ENCODE results near the gene RSPRY1.

DNA sequence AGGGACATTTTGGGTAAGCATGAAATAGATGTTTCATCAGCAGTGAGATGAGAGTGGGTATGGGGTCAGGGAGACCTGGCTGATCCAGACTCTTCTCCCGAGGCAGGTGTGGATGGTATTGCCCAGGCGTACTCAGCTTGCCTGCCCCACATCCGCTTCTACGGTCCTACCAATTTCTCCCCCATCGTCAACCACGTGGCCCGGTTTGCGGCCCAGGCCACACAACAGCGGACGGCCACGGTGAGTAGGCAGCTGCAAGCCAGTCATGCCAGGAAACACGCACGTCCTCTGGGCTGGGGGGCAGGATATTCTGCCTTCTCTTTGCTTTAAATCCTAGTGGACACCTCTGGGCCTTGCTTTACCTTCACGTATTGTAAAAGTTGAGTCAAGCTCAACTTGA lies 49.1 kb upstream of the RSPRY1 start:
- TF ChIP-seq, protein P1, sequence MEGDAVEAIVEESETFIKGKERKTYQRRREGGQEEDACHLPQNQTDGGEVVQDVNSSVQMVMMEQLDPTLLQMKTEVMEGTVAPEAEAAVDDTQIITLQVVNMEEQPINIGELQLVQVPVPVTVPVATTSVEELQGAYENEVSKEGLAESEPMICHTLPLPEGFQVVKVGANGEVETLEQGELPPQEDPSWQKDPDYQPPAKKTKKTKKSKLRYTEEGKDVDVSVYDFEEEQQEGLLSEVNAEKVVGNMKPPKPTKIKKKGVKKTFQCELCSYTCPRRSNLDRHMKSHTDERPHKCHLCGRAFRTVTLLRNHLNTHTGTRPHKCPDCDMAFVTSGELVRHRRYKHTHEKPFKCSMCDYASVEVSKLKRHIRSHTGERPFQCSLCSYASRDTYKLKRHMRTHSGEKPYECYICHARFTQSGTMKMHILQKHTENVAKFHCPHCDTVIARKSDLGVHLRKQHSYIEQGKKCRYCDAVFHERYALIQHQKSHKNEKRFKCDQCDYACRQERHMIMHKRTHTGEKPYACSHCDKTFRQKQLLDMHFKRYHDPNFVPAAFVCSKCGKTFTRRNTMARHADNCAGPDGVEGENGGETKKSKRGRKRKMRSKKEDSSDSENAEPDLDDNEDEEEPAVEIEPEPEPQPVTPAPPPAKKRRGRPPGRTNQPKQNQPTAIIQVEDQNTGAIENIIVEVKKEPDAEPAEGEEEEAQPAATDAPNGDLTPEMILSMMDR (conservative IDR thresholded peaks at IDR 0.05 in 1 of 2, IDR thresholded peaks at IDR 0.05 in 1 of 2; ENCODE audit: extremely low read depth in 1 of 2, insufficient read depth in 1 of 2, low read depth in 1 of 2, low read length in 2 of 2) = no peak
- no peak for TF ChIP-seq EZH2 (IDR thresholded peaks at IDR 0.05; ENCODE audit: borderline replicate concordance, low read length)

All from mammary epithelial cell (primary cell).